HG03159 (cell line): Measurements from ENCODE around the gene DIAPH2.
A peak's percentile ranks its signal among the peaks of the same experiment; 100 is the strongest.
"Not testable (repeated sequence)": the region's sequence is repeated elsewhere in the genome, so short reads cannot be mapped to it uniquely, and the experiment has no call there.

ENCODE experiments used
- ATAC-seq: cut with Tn5 transposase; IDR thresholded peaks from one replicate; pipeline ENCODE4 v1.9.1; 2021; ENCODE audit warnings: mild to moderate bottlenecking, moderate library complexity; ENCODE audit not compliant: unreplicated experiment

The DIAPH2 gene

GRCh38 chrX:96714393-96714792, 29.8 kb downstream of the DIAPH2 start:
- not testable (repeated sequence) for ATAC-seq

GRCh38 chrX:96715481-96715880, 30.8 kb downstream of the DIAPH2 start:
- no peak for ATAC-seq

GRCh38 chrX:96719161-96719875, 34.7 kb downstream of the DIAPH2 start:
- no peak for ATAC-seq

- ATAC-seq = peak; percentile 100
These were observed 36.7 kb downstream of the DIAPH2 start for GRCh38 chrX:96721354-96721753.

GRCh38 chrX:96722781-96723180, 38.1 kb downstream of the DIAPH2 start:
- no peak for ATAC-seq

- no peak for ATAC-seq
These were observed 44.4 kb downstream of the DIAPH2 start for GRCh38 chrX:96729053-96729452.

- no peak for ATAC-seq
These were observed 45.4 kb downstream of the DIAPH2 start for GRCh38 chrX:96729868-96730643.

- not testable (repeated sequence) for ATAC-seq
These were observed 46.4 kb downstream of the DIAPH2 start for GRCh38 chrX:96731000-96731399.

GRCh38 chrX:96743367-96744073, 58.9 kb downstream of the DIAPH2 start:
- no peak for ATAC-seq

- ATAC-seq = no peak
These were observed 68.1 kb downstream of the DIAPH2 start for GRCh38 chrX:96752781-96753180.

- no peak for ATAC-seq
These were observed 68.6 kb downstream of the DIAPH2 start for GRCh38 chrX:96753230-96753629.

- ATAC-seq = no peak
These were observed 71.8 kb downstream of the DIAPH2 start for GRCh38 chrX:96756491-96756890.

- ATAC-seq = no peak
These were observed 76.9 kb downstream of the DIAPH2 start for GRCh38 chrX:96761566-96761965.

- no peak for ATAC-seq
These were observed 79.0 kb downstream of the DIAPH2 start for GRCh38 chrX:96763608-96764007.

- ATAC-seq = peak; percentile 80
These were observed 80.2 kb downstream of the DIAPH2 start for GRCh38 chrX:96764864-96765263.

GRCh38 chrX:96770315-96770714, 85.7 kb downstream of the DIAPH2 start:
- ATAC-seq = no peak

- no peak for ATAC-seq
These were observed 86.8 kb downstream of the DIAPH2 start for GRCh38 chrX:96771486-96771885.

GRCh38 chrX:96774116-96774515, 89.5 kb downstream of the DIAPH2 start:
- ATAC-seq = no peak

- ATAC-seq = no peak
These were observed 92.3 kb downstream of the DIAPH2 start for GRCh38 chrX:96776966-96777365.

- ATAC-seq = no peak
These were observed 106.9 kb downstream of the DIAPH2 start for GRCh38 chrX:96791559-96791958.

- no peak for ATAC-seq
These were observed 107.4 kb downstream of the DIAPH2 start for GRCh38 chrX:96792047-96792446.

GRCh38 chrX:96798982-96799381, 114.3 kb downstream of the DIAPH2 start:
- ATAC-seq = no peak
